Breast epithelium (tissue), 4 donors: ENCODE results near the gene TF. TPM values are rescaled to one million over a fixed set of nuclear protein-coding genes. Genes with fewer than 3 reads are reported as not detected.

Source experiments
- DNase-seq, 2 donors: peaks; one replicate each; pipeline ENCODE4 v3.0.0-alpha.2; 2019; ENCODE audit warnings: low spot score in 2 of 2
- H3K27ac ChIP-seq, 2 donors: fragments of 200-600 bp; sonication (generic) in 1 of 2; one replicate each; pipeline ENCODE4 v1.5.1; 2016 to 2019; ENCODE audit warnings: mild to moderate bottlenecking in 1 of 2
- H3K27me3 ChIP-seq, 2 donors: fragments of 200-600 bp; sonication (generic) in 1 of 2; one replicate each; pipeline versions ENCODE4 v1.5.1 to v1.6.0; 2017 to 2019; ENCODE audit warnings: control low read depth in 1 of 2, mild to moderate bottlenecking in 1 of 2
- H3K36me3 ChIP-seq: fragments of 200-600 bp; one replicate; pipeline ENCODE4 v1.5.1; 2019
- H3K4me1 ChIP-seq, 2 donors: fragments of 200-600 bp; sonication (generic); one replicate each; pipeline ENCODE4 v1.5.1; 2016 to 2019; ENCODE audit warnings: control low read depth in 1 of 2
- H3K4me3 ChIP-seq, 3 donors: fragments of 200-600 bp; sonication (generic); 1 replicate in 2 of 3; 2 replicates in 1 of 3; pipeline ENCODE4 v1.5.1; 2016 to 2019; ENCODE audit warnings: mild to moderate bottlenecking in 3 of 3, moderate library complexity in 2 of 3
- H3K9me3 ChIP-seq, 2 donors: fragments of 200-600 bp; sonication (generic) in 1 of 2; one replicate each; pipeline ENCODE4 v1.5.1; 2016 to 2019; ENCODE audit warnings: control low read depth in 1 of 2
- CTCF ChIP-seq, 3 donors: fragments of 450-650 bp; IDR thresholded peaks; one replicate each; pipeline ENCODE4 v1.5.1; 2016 to 2017; ENCODE audit warnings: antibody characterized with exemption in 3 of 3, mild to moderate bottlenecking in 3 of 3, moderate library complexity in 3 of 3
- POLR2A ChIP-seq: fragments of 450-650 bp; IDR thresholded peaks from one replicate; pipeline ENCODE4 v1.6.1; 2016; ENCODE audit warnings: antibody characterized with exemption, mild to moderate bottlenecking, moderate library complexity
- POLR2AphosphoS5 ChIP-seq, 3 donors: sonication (generic); formaldehyde crosslinking; IDR thresholded peaks; one replicate each; pipeline ENCODE4 v1.6.1; 2017; ENCODE audit warnings: antibody characterized with exemption in 3 of 3
- intact Hi-C: fragments of 100-400 bp; cut with DNase I; formaldehyde crosslinking; loops from one replicate; pipeline ENCODE4 v1.15.1; 2023; ENCODE audit warnings: low total_unique reads
- total RNA-seq, 3 donors: library from RNA; depleted of rRNA; stranded (reverse); fragments of >200 nt; gene quantifications; one replicate each; pipeline ENCODE4 v1.1.0, GENCODE V29; 2016

The TF gene
- total RNA-seq, 3 donors from 2014 or later: 6.3 to 22.9 (median 8.5) TPM

- TF ChIP-seq POLR2A (no peak), POLR2AphosphoS5 (IDR thresholded peaks at IDR 0.05) (no peak), CTCF (IDR thresholded peaks at IDR 0.05) (no peak)
- DNase-seq: no peak
- no peaks in the 10 kb centered on the region for H3K4me1 ChIP-seq
- H3K4me3 ChIP-seq: no peak overlapping the region
- peaks cover 6% of the 10 kb centered on the region for H3K36me3 ChIP-seq
- H3K27me3 ChIP-seq: no peaks in the 10 kb centered on the region
- H3K9me3 ChIP-seq: no peaks in the 10 kb centered on the region
- intact Hi-C loops: no loop called here
- H3K27ac ChIP-seq: no peak overlapping the region
Observed at GRCh38 chr3:133815386-133815785, 69.2 kb downstream of the TF start.

- DNase-seq: peak in 1 of 2 donors; percentile 38
- H3K27me3 ChIP-seq: no peaks in the 10 kb centered on the region
- no peaks in the 10 kb centered on the region for H3K9me3 ChIP-seq
- H3K4me1 ChIP-seq: no peaks in the 10 kb centered on the region
- peak overlapping the region in 1 of 2 donors; percentile 74 for H3K27ac ChIP-seq
- H3K36me3 ChIP-seq: peaks cover 6% of the 10 kb centered on the region
- intact Hi-C loops: no loop called here
- TF ChIP-seq CTCF (IDR thresholded peaks at IDR 0.05) (no peak), POLR2AphosphoS5 (IDR thresholded peaks at IDR 0.05) (no peak), POLR2A (no peak)
- H3K4me3 ChIP-seq: no peak overlapping the region
Observed at GRCh38 chr3:133820129-133820528, 73.9 kb downstream of the TF start.

- Histone ChIP-seq H3K27ac (peak overlapping the region; percentile 36 to 74), H3K9me3 (no peaks in the 10 kb centered on the region), H3K4me1 (no peaks in the 10 kb centered on the region), H3K36me3 (peaks cover 6% of the 10 kb centered on the region), H3K4me3 (no peak overlapping the region), H3K27me3 (no peaks in the 10 kb centered on the region)
- DNase-seq: no peak
- intact Hi-C loops: no loop called here
- no peak for TF ChIP-seq CTCF (IDR thresholded peaks at IDR 0.05)
- TF ChIP-seq POLR2AphosphoS5 (IDR thresholded peaks at IDR 0.05): no peak
- TF ChIP-seq POLR2A: no peak
Observed at GRCh38 chr3:133820889-133821675, 74.9 kb downstream of the TF start.

GRCh38 chr3:133821767-133822638 lies 75.8 kb downstream of the TF start:
- Histone ChIP-seq H3K36me3 (peaks cover 6% of the 10 kb centered on the region), H3K27me3 (no peaks in the 10 kb centered on the region), H3K9me3 (no peaks in the 10 kb centered on the region), H3K4me3 (no peak overlapping the region), H3K27ac (peak overlapping the region; percentile 0 to 9), H3K4me1 (no peaks in the 10 kb centered on the region)
- DNase-seq: no peak
- TF ChIP-seq POLR2AphosphoS5 (IDR thresholded peaks at IDR 0.05) (no peak), CTCF (IDR thresholded peaks at IDR 0.05) (no peak), POLR2A (no peak)
- intact Hi-C loops: no loop called here
